Lower lobe of right lung (tissue), 2 donors: ENCODE measurements around the gene C3. TPM values are rescaled to one million over a fixed set of nuclear protein-coding genes. Genes with fewer than 3 reads are reported as not detected.
"Not testable (repeated sequence)": the region's sequence is repeated elsewhere in the genome, so short reads cannot be mapped to it uniquely, and the experiment has no call there.

ENCODE experiments used
- ATAC-seq, 2 donors: fragments of 200-7000 bp; cut with Tn5 transposase; one replicate each; pipeline ENCODE4 v1.9.1; 2020 to 2022; ENCODE audit warnings: mild to moderate bottlenecking in 2 of 2, moderate library complexity in 2 of 2
- DNase-seq: peaks from one replicate; pipeline ENCODE4 v3.0.0-alpha.2; 2020
- H3K27ac ChIP-seq: fragments of 200-600 bp; one replicate; pipeline ENCODE4 v1.8.0; 2022
- H3K27me3 ChIP-seq: fragments of 200-600 bp; one replicate; pipeline ENCODE4 v1.8.0; 2022; ENCODE audit warnings: low read depth
- H3K36me3 ChIP-seq: fragments of 200-600 bp; one replicate; pipeline ENCODE4 v1.8.0; 2022; ENCODE audit warnings: mild to moderate bottlenecking
- H3K4me1 ChIP-seq: fragments of 200-600 bp; one replicate; pipeline ENCODE4 v1.8.0; 2022
- H3K4me3 ChIP-seq: fragments of 200-600 bp; one replicate; pipeline ENCODE4 v1.8.0; 2022; ENCODE audit warnings: mild to moderate bottlenecking
- H3K9me3 ChIP-seq: fragments of 200-600 bp; one replicate; pipeline ENCODE4 v1.8.0; 2022
- CTCF ChIP-seq: fragments of 200-600 bp; IDR thresholded peaks from one replicate; pipeline ENCODE4 v1.8.0; 2022; ENCODE audit warnings: antibody characterized with exemption, mild to moderate bottlenecking
- intact Hi-C: fragments of 100-400 bp; cut with DNase I; formaldehyde crosslinking; loops from one replicate; pipeline ENCODE4 v1.11.0; 2022
- total RNA-seq: library from RNA; stranded (reverse); fragmentation: NEBNext Ultra II Directional; extraction: Animal tissue kit (Norgen Biotek cat#: 25700); gene quantifications from one replicate; pipeline ENCODE4 v1.2.1, GENCODE V29; 2021
- donor health status: DM: no; HTN: yes; CAD: no; lungs with severe emphysema.

C3 gene
- total RNA-seq, 1 donor from 2014 or later: 1,321 TPM

- DNase-seq (no peak), ATAC-seq (peak in 1 of 2 donors; percentile 1)
- TF ChIP-seq CTCF: no peak
- Histone ChIP-seq H3K9me3 (no peaks in the 10 kb centered on the region), H3K27ac (no peak overlapping the region), H3K36me3 (peaks cover 79% of the 10 kb centered on the region), H3K4me3 (no peak overlapping the region), H3K4me1 (peaks cover 6% of the 10 kb centered on the region), H3K27me3 (no peaks in the 10 kb centered on the region)
- intact Hi-C loops: no loop called here
Measured at GRCh38 chr19:6677495-6677882, 43.0 kb downstream of the C3 start.

GRCh38 chr19:6676288-6676687 is 44.2 kb downstream of the C3 start:
- H3K27me3 ChIP-seq: no peaks in the 10 kb centered on the region
- peaks cover 6% of the 10 kb centered on the region for H3K4me1 ChIP-seq
- no peak for DNase-seq
- no peak for TF ChIP-seq CTCF
- no peak overlapping the region for H3K27ac ChIP-seq
- H3K36me3 ChIP-seq: peaks cover 67% of the 10 kb centered on the region
- ATAC-seq: no peak
- intact Hi-C loops: no loop called here
- no peaks in the 10 kb centered on the region for H3K9me3 ChIP-seq
- no peak overlapping the region for H3K4me3 ChIP-seq

- Histone ChIP-seq H3K4me1 (peaks cover 6% of the 10 kb centered on the region), H3K27ac (no peak overlapping the region), H3K4me3 (no peak overlapping the region), H3K9me3 (no peaks in the 10 kb centered on the region), H3K36me3 (peaks cover 53% of the 10 kb centered on the region), H3K27me3 (no peaks in the 10 kb centered on the region)
- no peak for TF ChIP-seq CTCF
- intact Hi-C loops: no loop called here
- peak; percentile 73 for DNase-seq
- peak; percentile 46 to 72 for ATAC-seq
Measured at GRCh38 chr19:6674868-6675305, 45.6 kb downstream of the C3 start.

DNA sequence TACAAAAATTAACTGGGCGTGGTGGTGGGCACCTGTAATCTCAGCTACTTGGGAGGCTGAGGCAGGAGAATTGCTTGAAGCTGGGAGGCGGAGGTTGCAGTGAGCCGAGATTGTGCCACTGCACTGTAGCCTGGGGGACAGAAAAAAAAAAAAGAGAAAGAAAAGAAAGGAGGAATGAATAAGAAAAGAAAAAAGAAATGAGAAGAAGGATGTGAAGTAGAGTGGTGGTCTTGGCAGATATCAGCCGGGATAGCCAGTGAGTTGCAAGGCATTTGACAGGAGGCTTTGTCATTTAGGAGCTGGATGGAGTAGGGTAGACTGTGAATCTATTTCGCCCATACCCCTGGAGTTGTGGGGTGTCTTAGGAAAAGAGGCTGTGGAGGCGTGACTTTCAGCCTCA is 46.0 kb downstream of the C3 start:
- H3K9me3 ChIP-seq, H3K27me3 ChIP-seq, intact Hi-C loops, ATAC-seq, DNase-seq, H3K27ac ChIP-seq, H3K4me1 ChIP-seq, H3K4me3 ChIP-seq: not testable (repeated sequence)
- peaks cover 48% of the 10 kb centered on the region for H3K36me3 ChIP-seq

- no peak for DNase-seq
- Histone ChIP-seq H3K36me3 (peaks cover 33% of the 10 kb centered on the region), H3K4me3 (no peak overlapping the region), H3K9me3 (no peaks in the 10 kb centered on the region), H3K4me1 (peaks cover 6% of the 10 kb centered on the region), H3K27me3 (no peaks in the 10 kb centered on the region), H3K27ac (no peak overlapping the region)
- no peak for TF ChIP-seq CTCF
- intact Hi-C loops: no loop called here
- ATAC-seq: no peak
Measured at GRCh38 chr19:6672693-6673290, 47.7 kb downstream of the C3 start.

- ATAC-seq (no peak), DNase-seq (no peak)
- Histone ChIP-seq H3K4me1 (peaks cover 6% of the 10 kb centered on the region), H3K36me3 (peaks cover 25% of the 10 kb centered on the region), H3K9me3 (no peaks in the 10 kb centered on the region), H3K27me3 (no peaks in the 10 kb centered on the region), H3K4me3 (no peak overlapping the region), H3K27ac (no peak overlapping the region)
- no peak for TF ChIP-seq CTCF
- intact Hi-C loops: no loop called here
Measured at GRCh38 chr19:6671960-6672359, 48.5 kb downstream of the C3 start.
